ENCODE results near the gene TMEM97.
A peak's percentile ranks its signal among the peaks of the same experiment; 100 is the strongest.

- TF ChIP-seq POLR2A (IDR thresholded peaks at IDR 0.05) (no peak), POLR2AphosphoS5 (IDR thresholded peaks at IDR 0.05) (peak; percentile 62)
These were observed 17.2 kb downstream of the TMEM97 start for GRCh38 chr17:28335959-28336871.
